C4-2B (cell line): ENCODE measurements around the gene CCDC194.

Source experiments
- H3K27ac ChIP-seq: fragments of 450-650 bp; 2 replicates; pipeline ENCODE4 v1.5.1; 2017
- ZFX ChIP-seq: fragments of 450-650 bp; IDR thresholded peaks from 2 replicates; pipeline ENCODE4 v1.6.1; 2017
- TF ChIP-seq, protein P1 (sequence below): fragments of 450-650 bp; conservative IDR thresholded peaks from 2 replicates; pipeline ENCODE4 v1.5.1; 2017; ENCODE audit warnings: mild to moderate bottlenecking

Gene CCDC194

DNA sequence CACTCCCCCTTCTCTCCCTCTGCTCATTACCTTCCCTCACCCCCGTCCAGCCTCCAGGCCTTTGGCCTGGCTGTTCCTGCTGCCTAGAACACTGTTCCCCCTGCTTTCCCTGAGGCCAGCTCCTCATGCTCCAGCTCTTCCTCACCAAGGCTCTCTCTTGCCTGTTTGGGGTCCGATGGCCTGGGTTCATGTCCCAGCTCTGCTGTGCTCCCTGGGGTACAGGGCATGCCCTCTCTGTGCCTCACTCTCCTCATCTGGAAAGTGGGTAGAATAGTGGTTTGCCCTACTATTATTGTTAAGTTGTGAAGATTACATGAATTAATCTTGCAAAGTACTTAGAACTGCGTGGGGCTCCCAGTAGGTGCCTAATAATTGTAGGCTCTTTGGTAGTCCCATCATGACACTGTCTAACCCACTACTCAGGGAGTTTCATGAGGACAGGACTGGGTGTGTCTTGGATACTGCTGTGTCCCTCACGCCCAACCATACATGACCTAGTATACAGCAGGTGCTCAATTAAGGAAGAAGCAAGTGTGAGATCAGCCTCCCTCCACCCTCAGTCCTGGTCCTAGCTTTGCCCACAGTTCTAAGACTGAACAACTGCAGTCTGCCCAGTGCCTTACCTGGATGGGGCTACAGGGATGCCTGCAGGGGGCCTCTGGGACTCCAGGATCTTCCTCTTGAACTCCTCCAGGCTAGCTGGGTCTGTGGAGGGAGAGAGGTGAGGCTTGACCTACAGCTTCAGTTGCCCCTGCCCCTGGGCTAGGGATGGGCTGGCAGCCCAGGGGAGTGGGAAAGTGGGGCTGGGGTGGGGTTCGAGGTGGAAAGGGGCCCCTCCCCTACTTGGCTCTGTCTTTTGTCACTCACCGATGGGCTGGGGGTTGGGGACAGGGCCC is 33.8 kb downstream of the CCDC194 start:
- TF ChIP-seq ZFX: no peak
- TF ChIP-seq, protein P1, sequence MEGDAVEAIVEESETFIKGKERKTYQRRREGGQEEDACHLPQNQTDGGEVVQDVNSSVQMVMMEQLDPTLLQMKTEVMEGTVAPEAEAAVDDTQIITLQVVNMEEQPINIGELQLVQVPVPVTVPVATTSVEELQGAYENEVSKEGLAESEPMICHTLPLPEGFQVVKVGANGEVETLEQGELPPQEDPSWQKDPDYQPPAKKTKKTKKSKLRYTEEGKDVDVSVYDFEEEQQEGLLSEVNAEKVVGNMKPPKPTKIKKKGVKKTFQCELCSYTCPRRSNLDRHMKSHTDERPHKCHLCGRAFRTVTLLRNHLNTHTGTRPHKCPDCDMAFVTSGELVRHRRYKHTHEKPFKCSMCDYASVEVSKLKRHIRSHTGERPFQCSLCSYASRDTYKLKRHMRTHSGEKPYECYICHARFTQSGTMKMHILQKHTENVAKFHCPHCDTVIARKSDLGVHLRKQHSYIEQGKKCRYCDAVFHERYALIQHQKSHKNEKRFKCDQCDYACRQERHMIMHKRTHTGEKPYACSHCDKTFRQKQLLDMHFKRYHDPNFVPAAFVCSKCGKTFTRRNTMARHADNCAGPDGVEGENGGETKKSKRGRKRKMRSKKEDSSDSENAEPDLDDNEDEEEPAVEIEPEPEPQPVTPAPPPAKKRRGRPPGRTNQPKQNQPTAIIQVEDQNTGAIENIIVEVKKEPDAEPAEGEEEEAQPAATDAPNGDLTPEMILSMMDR: no peak
- H3K27ac ChIP-seq: no peak overlapping the region

DNA sequence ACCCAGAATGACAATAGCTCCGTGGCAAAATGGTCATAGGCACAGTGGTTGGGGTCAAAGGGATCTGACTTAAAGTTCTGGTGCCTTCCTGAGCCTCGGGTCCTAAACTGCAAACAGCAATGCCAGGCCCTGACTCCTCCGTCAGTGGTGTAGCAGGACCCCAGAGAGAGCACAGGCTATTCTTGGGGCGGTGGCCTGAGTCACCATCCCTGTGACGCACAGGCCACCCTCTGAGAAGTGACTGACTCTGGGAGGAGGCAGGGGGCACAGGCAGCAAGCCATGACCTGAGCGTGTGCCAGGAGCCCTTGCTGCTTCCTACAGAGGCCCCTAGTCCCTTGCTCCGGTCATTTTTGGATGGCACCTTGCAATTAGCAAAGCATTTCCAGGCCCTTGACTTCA is 35.6 kb downstream of the CCDC194 start:
- H3K27ac ChIP-seq: no peak overlapping the region
- no peak for TF ChIP-seq ZFX
- TF ChIP-seq, protein P1: no peak

DNA sequence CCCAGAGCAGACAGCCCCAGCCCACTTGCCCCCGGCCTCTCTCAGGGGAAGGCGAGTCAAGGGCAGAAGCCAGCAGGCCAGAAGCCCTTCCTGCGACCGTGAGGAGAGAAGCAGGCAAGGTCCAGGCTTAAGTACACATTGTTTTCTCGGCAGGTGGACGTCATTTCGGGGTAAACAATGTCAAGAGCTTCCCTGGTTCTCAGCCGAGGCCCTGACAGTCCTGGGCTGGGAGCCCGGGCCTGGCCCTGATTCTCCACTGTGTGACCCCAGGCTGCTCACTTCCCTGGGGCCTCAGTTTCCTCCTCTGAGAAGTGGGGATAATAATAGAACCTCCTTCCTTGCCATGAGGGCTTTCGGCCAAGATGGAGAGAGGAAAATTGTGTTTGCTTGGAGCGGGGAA is 36.3 kb downstream of the CCDC194 start:
- no peak for TF ChIP-seq ZFX
- TF ChIP-seq, protein P1: no peak
- H3K27ac ChIP-seq: no peak overlapping the region

DNA sequence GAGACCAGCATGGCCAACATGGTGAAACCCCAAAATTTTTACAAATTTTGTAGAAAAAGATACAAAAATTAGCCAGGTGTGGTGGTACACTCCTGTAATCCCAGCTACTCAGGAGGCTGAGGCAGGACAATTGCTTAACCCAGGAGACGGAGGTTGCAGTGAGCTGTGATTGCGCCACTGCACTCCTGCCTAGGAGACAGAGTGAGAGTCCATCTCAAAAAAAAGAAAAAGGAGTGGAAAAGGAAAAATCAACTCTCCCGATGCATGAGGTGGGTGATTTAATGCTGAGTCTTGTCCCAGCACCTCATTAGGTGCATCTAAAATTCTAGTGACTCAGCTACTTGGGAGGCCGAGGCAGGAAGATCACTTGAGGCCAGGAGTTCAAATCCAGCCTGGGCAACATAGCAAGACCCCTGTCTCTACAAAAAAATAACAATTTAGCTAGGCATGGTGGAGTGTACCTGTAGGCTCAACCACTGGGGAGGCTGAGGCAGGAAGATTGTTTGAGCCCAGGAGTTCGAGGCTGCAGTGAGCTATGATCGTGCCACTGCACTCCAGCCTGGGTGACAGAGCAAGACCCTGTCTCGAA is 36.8 kb downstream of the CCDC194 start:
- TF ChIP-seq, protein P1: no peak
- TF ChIP-seq ZFX: no peak
- H3K27ac ChIP-seq: no peak overlapping the region

DNA sequence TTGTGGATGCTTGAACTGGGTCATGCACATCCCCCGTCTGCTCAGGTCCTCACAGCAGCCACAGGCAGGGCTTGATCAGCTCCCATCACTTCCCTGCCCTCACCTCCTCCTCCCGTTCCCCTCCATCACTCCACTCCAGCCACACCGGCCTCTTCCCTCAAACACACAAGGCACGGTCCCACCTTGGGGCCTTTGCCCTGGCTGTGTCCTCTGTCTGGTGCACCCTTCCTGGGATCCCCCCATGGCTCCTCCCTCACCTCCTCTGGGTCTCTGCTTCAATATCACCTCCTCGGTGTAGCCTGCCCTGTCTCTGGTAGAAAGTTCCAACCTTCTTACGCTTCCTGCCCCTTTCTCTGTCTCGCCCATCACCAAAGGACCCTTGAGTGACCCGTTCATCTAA is 40.6 kb downstream of the CCDC194 start:
- no peak overlapping the region for H3K27ac ChIP-seq
- no peak for TF ChIP-seq ZFX
- TF ChIP-seq, protein P1: no peak

DNA sequence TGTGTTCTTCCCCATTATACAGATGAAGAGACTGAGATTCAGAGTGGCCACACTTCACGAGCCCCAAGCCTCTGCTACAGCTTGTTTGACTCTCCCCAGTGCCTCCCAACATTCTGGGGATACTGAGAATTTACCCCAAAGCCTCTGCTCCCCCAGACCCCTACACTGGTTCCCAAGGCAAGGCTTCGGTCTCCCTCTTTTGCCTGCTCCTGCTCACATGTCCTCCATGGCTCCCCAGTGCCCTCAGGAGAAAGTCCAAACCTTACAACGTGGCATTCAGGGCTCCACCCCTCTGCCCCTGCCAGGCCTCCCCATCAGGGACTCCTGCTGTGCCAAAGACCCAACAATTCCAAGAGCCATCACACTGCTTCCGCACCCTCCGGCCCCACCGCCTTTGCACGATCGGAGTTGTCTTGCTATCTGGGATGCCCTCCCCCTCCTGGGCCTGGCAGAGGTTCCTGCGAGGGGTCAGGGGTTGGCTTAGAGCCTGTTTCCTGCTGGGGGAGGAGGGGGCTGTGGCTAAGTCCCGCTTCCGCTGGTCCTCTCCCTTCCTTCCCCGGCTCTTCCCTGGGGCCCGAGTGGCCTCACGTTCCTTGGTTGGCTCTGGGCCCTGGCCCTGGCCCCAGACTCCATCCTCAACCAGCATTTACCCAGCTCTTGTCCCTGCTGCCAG is 41.3 kb downstream of the CCDC194 start:
- H3K27ac ChIP-seq: no peak overlapping the region

More for the DNA sequence above, 41.3 kb downstream of the CCDC194 start:
- TF ChIP-seq, protein P1: no peak
- no peak for TF ChIP-seq ZFX
